ENCODE measurements around the gene B3GNT5.

GRCh38 chr3:183309276-183309675, 56.2 kb downstream of the B3GNT5 start:
- TF ChIP-seq, protein P1, sequence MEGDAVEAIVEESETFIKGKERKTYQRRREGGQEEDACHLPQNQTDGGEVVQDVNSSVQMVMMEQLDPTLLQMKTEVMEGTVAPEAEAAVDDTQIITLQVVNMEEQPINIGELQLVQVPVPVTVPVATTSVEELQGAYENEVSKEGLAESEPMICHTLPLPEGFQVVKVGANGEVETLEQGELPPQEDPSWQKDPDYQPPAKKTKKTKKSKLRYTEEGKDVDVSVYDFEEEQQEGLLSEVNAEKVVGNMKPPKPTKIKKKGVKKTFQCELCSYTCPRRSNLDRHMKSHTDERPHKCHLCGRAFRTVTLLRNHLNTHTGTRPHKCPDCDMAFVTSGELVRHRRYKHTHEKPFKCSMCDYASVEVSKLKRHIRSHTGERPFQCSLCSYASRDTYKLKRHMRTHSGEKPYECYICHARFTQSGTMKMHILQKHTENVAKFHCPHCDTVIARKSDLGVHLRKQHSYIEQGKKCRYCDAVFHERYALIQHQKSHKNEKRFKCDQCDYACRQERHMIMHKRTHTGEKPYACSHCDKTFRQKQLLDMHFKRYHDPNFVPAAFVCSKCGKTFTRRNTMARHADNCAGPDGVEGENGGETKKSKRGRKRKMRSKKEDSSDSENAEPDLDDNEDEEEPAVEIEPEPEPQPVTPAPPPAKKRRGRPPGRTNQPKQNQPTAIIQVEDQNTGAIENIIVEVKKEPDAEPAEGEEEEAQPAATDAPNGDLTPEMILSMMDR (IDR thresholded peaks at IDR 0.05), result no peak
- no peak for TF ChIP-seq ZFX (IDR thresholded peaks at IDR 0.05; ENCODE audit: borderline replicate concordance)

All from 22Rv1 (cell line).